ENCODE data around the gene SLC35G3.
"Not testable (repeated sequence)": the region's sequence is repeated elsewhere in the genome, so short reads cannot be mapped to it uniquely, and the experiment has no call there.

The SLC35G3 gene

DNA sequence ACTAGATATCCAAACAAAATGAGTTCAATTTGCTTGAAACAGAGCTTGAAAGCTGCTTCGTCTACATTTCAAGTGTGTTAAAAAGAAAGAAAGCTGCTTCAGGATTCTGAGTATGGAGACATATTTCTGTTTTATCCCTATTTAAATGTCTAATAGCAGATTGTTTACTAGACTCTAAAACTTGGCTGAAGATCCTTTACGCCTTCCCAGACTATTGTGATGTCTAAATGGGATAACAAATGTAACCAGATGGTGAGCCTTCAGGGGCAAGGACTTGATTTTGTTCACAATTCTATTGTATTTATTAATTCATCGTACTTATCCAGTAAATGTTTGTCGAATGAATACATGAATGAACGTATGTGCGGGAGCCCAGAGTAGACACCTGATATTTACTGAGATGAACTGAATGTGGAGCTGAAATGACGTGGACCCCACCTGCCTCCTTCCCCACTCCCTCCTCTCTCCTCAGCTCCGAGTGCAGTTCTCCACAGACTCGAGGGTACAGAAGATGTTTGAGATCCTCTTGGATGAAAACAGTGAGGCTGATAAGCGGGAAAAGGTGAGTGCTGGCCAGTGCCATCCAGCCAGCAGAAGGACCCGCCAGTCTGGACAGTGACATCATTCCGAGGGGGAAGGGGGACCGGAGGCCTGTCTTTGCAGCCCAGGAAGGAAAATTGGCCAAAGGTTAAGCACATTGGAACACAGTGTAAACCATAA is 41.6 kb downstream of the SLC35G3 start:
- TF ChIP-seq SPI1 (IDR thresholded peaks at IDR 0.05; ENCODE audit: borderline replicate concordance, low read depth) (no peak), GABPA (IDR thresholded peaks at IDR 0.05; ENCODE audit: low read depth) (no peak), POLR2AphosphoS5 (IDR thresholded peaks at IDR 0.05; ENCODE audit: low read depth) (no peak)
- TF ChIP-seq, protein P1, sequence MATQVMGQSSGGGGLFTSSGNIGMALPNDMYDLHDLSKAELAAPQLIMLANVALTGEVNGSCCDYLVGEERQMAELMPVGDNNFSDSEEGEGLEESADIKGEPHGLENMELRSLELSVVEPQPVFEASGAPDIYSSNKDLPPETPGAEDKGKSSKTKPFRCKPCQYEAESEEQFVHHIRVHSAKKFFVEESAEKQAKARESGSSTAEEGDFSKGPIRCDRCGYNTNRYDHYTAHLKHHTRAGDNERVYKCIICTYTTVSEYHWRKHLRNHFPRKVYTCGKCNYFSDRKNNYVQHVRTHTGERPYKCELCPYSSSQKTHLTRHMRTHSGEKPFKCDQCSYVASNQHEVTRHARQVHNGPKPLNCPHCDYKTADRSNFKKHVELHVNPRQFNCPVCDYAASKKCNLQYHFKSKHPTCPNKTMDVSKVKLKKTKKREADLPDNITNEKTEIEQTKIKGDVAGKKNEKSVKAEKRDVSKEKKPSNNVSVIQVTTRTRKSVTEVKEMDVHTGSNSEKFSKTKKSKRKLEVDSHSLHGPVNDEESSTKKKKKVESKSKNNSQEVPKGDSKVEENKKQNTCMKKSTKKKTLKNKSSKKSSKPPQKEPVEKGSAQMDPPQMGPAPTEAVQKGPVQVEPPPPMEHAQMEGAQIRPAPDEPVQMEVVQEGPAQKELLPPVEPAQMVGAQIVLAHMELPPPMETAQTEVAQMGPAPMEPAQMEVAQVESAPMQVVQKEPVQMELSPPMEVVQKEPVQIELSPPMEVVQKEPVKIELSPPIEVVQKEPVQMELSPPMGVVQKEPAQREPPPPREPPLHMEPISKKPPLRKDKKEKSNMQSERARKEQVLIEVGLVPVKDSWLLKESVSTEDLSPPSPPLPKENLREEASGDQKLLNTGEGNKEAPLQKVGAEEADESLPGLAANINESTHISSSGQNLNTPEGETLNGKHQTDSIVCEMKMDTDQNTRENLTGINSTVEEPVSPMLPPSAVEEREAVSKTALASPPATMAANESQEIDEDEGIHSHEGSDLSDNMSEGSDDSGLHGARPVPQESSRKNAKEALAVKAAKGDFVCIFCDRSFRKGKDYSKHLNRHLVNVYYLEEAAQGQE (IDR thresholded peaks at IDR 0.05; ENCODE audit: insufficient replicate concordance, low read depth): no peak
- TF ChIP-seq, protein P2, sequence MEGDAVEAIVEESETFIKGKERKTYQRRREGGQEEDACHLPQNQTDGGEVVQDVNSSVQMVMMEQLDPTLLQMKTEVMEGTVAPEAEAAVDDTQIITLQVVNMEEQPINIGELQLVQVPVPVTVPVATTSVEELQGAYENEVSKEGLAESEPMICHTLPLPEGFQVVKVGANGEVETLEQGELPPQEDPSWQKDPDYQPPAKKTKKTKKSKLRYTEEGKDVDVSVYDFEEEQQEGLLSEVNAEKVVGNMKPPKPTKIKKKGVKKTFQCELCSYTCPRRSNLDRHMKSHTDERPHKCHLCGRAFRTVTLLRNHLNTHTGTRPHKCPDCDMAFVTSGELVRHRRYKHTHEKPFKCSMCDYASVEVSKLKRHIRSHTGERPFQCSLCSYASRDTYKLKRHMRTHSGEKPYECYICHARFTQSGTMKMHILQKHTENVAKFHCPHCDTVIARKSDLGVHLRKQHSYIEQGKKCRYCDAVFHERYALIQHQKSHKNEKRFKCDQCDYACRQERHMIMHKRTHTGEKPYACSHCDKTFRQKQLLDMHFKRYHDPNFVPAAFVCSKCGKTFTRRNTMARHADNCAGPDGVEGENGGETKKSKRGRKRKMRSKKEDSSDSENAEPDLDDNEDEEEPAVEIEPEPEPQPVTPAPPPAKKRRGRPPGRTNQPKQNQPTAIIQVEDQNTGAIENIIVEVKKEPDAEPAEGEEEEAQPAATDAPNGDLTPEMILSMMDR (IDR thresholded peaks at IDR 0.05; ENCODE audit: insufficient read depth, low read length): no peak
- DNase-seq (ENCODE audit: low read depth in 1 of 2, low spot score in 1 of 2): no peak
- H3K27me3 ChIP-seq (ENCODE audit: insufficient read depth, poor library complexity, severe bottlenecking): no peaks in the 10 kb centered on the region
- no peak overlapping the region for H3K4me3 ChIP-seq (replicated peaks; ENCODE audit: insufficient read depth, low read length)
- H3K27ac ChIP-seq (replicated peaks): no peak overlapping the region

DNA sequence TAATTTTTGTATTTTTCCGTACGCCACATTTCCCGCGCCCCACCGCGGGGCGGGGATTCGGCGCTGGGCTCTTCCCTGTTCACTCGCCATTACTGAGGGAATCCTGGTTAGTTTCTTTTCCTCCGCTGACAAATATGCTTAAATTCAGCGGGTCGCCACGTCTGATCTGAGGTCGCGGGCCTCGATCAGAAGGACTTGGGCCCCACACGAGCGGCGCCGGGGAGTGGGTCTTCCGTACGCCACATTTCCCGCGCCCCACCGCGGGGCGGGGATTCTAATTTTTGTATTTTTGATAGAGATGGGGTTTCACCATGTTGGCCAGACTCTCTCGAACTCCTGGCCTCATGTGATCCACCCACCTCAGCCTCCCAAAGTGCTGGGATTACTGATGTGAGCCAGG is 43.1 kb downstream of the SLC35G3 start:
- DNase-seq (ENCODE audit: low read depth in 1 of 2, low spot score in 1 of 2); H3K4me3 ChIP-seq (replicated peaks; ENCODE audit: insufficient read depth, low read length); H3K27ac ChIP-seq (replicated peaks); H3K27me3 ChIP-seq (ENCODE audit: insufficient read depth, poor library complexity, severe bottlenecking): not testable (repeated sequence)

DNA sequence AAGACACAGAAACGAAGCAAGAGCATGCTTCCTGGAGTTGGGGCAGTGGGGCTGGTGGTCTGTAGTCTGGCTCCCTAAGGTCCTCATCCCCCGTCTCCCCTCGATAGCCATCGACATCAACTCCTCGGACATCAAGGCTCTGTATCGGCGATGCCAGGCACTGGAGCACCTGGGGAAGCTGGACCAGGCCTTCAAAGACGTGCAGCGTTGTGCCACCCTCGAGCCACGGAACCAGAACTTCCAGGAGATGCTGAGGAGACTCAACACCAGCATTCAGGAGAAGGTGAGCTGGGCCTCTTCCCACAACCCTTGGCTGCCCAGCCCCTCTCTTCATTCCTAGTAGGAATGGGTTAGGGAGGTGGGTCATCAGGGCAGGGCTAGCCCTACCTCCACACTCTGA is 44.3 kb downstream of the SLC35G3 start:
- no peak for DNase-seq (ENCODE audit: low read depth in 1 of 2, low spot score in 1 of 2)
- no peaks in the 10 kb centered on the region for H3K27me3 ChIP-seq (ENCODE audit: insufficient read depth, poor library complexity, severe bottlenecking)
- no peak overlapping the region for H3K27ac ChIP-seq (replicated peaks)
- H3K4me3 ChIP-seq (replicated peaks; ENCODE audit: insufficient read depth, low read length): no peak overlapping the region
- TF ChIP-seq, protein P2 (IDR thresholded peaks at IDR 0.05; ENCODE audit: insufficient read depth, low read length): no peak
- TF ChIP-seq POLR2AphosphoS5 (IDR thresholded peaks at IDR 0.05; ENCODE audit: low read depth): no peak
- no peak for TF ChIP-seq GABPA (IDR thresholded peaks at IDR 0.05; ENCODE audit: low read depth)
- no peak for TF ChIP-seq SPI1 (IDR thresholded peaks at IDR 0.05; ENCODE audit: borderline replicate concordance, low read depth)
- TF ChIP-seq, protein P1 (IDR thresholded peaks at IDR 0.05; ENCODE audit: insufficient replicate concordance, low read depth): no peak

DNA sequence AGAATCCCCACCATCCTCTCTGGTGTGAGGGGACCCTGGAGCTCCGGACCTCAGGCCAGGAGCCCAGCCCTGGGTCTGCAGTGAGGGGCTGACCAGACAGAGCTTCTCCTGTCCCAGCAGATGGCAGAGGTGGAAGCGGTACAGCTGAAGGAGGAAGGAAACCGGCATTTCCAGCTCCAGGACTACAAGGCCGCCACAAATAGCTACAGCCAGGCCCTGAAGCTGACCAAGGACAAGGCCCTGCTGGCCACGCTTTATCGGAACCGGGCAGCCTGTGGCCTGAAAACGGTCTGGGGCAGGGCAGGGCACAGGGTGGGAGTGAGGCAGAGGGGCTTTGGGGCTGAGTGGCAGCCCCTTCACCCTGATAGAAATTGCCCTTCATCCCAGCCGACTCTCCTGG is 46.0 kb downstream of the SLC35G3 start:
- Histone ChIP-seq H3K27me3 (ENCODE audit: insufficient read depth, poor library complexity, severe bottlenecking) (no peaks in the 10 kb centered on the region), H3K27ac (replicated peaks) (no peak overlapping the region), H3K4me3 (replicated peaks; ENCODE audit: insufficient read depth, low read length) (no peak overlapping the region)
- DNase-seq (ENCODE audit: low read depth in 1 of 2, low spot score in 1 of 2): no peak
- TF ChIP-seq, protein P2 (IDR thresholded peaks at IDR 0.05; ENCODE audit: insufficient read depth, low read length): no peak
- no peak for TF ChIP-seq GABPA (IDR thresholded peaks at IDR 0.05; ENCODE audit: low read depth)
- TF ChIP-seq, protein P1 (IDR thresholded peaks at IDR 0.05; ENCODE audit: insufficient replicate concordance, low read depth): no peak
- no peak for TF ChIP-seq POLR2AphosphoS5 (IDR thresholded peaks at IDR 0.05; ENCODE audit: low read depth)
- no peak for TF ChIP-seq SPI1 (IDR thresholded peaks at IDR 0.05; ENCODE audit: borderline replicate concordance, low read depth)

All from HL-60 (cell line).